K562 (cell line): Measurements from ENCODE around the gene WLS. TPM values are rescaled to one million over a fixed set of nuclear protein-coding genes. Genes with fewer than 3 reads are reported as not detected.

ENCODE experiments used
- ATAC-seq: fragments of 200-7000 bp; cut with Tn5 transposase; 3 replicates; pipeline ENCODE4 v1.9.1; 2020; ENCODE audit warnings: moderate library complexity
- BruUV-seq: library from RNA; stranded (reverse); fragments of 400-500 nt; replicated peaks from 2 replicates; lab custom pipeline; 2021; lab: Mats Ljungman, UMichigan
- CTCF ChIA-PET: fragments of 300-600 bp; formaldehyde crosslinking; extraction: SDS; loops from one replicate; lab custom pipeline; 2021; ENCODE audit warnings: low intra/inter-chr PET ratio; lab: Yijun Ruan, JAX
- POLR2A ChIA-PET: fragments of 300-600, 350-650 bp; sonication (Branson Sonifier 250); formaldehyde crosslinking; extraction: SDS; loops from one replicate; lab custom pipeline; 2021; ENCODE audit warnings: antibody characterized with exemption, inconsistent platforms; lab: Yijun Ruan, JAX
- DNase-seq, 4 experiments: peaks; one replicate each; pipeline versions ENCODE4 v3.0.0 to v3.0.0-alpha.2; 2011 to 2018; ENCODE audit warnings: low spot score in 3 of 4, mixed read lengths in 3 of 4; ENCODE audit errors: extremely low read depth in 1 of 4
- FAIRE-seq: peaks from 2 replicates; lab custom pipeline; 2011; peaks lifted over from hg19 to GRCh38; lab: Jason Lieb, UNC
- H2AFZ ChIP-seq: 2 replicates; pipeline ENCODE4 v1.6.0; 2011; ENCODE audit warnings: low read depth, low read length, control low read depth, inconsistent platforms
- H3K27ac ChIP-seq: fragments of 200-600 bp; 3 replicates; pipeline ENCODE4 v1.8.0; 2011; ENCODE audit warnings: low read depth, mild to moderate bottlenecking, control low read depth, inconsistent platforms, low read length, moderate library complexity, mixed read lengths; ENCODE audit errors: extremely low read depth
- H3K27me3 ChIP-seq, 2 experiments: fragments of 300-600 bp in 1 of 2; 2 replicates in 1 of 2; 3 replicates in 1 of 2; pipeline versions ENCODE4 v1.6.0 to v1.8.0; 2011; ENCODE audit warnings: inconsistent platforms in 2 of 2, low read length in 2 of 2, mild to moderate bottlenecking in 1 of 2, mixed read lengths in 1 of 2, moderate library complexity in 1 of 2; ENCODE audit not compliant: control insufficient read depth in 2 of 2, insufficient read depth in 2 of 2
- H3K36me3 ChIP-seq: fragments of 300-600 bp; 3 replicates; pipeline ENCODE4 v1.8.0; 2011; ENCODE audit warnings: mild to moderate bottlenecking, low read length, inconsistent platforms; ENCODE audit not compliant: control insufficient read depth, insufficient read depth
- H3K4me1 ChIP-seq, 2 experiments: fragments of 200-600 bp in 1 of 2; replicated peaks in 1 of 2; 2 replicates in 1 of 2; 3 replicates in 1 of 2; pipeline versions ENCODE4 v1.5.1 to v1.8.0; 2011; ENCODE audit warnings: inconsistent platforms in 2 of 2, low read length in 2 of 2, mild to moderate bottlenecking in 1 of 2, mixed read lengths in 1 of 2, moderate library complexity in 1 of 2; ENCODE audit not compliant: control insufficient read depth in 2 of 2, insufficient read depth in 2 of 2
- H3K4me2 ChIP-seq: 2 replicates; pipeline ENCODE4 v1.6.1; 2011; ENCODE audit warnings: low read length, control low read depth, inconsistent platforms, mixed read lengths; ENCODE audit not compliant: insufficient read depth
- H3K4me3 ChIP-seq: fragments of 200-600 bp; sonication (generic), shearing (Covaris generic); 2 replicates; pipeline ENCODE4 v1.5.1; 2016; ENCODE audit warnings: control low read depth, inconsistent platforms
- H3K79me2 ChIP-seq: fragments of 200-600 bp; 3 replicates; pipeline ENCODE4 v1.8.0; 2011; ENCODE audit warnings: low read length, inconsistent platforms; ENCODE audit not compliant: control insufficient read depth, insufficient read depth
- H3K9ac ChIP-seq, 2 experiments: 2 replicates each; pipeline versions ENCODE4 v1.6.0 to v1.6.1; 2011; ENCODE audit warnings: low read depth in 2 of 2, low read length in 2 of 2, control low read depth in 1 of 2, inconsistent platforms in 1 of 2, mild to moderate bottlenecking in 1 of 2, mixed read lengths in 1 of 2; ENCODE audit not compliant: insufficient read depth in 1 of 2
- H3K9me1 ChIP-seq: one replicate; pipeline ENCODE4 v1.6.0; 2011; ENCODE audit warnings: inconsistent platforms, mild to moderate bottlenecking, low read length, moderate library complexity; ENCODE audit not compliant: control insufficient read depth, insufficient read depth
- H3K9me3 ChIP-seq: replicated peaks from 2 replicates; pipeline ENCODE4 v1.5.1; 2011; ENCODE audit warnings: low read depth, low read length, inconsistent platforms; ENCODE audit not compliant: control insufficient read depth, insufficient read depth
- H4K20me1 ChIP-seq: replicated peaks from 2 replicates; pipeline ENCODE4 v1.6.1; 2011; ENCODE audit warnings: low read length, inconsistent platforms, mixed read lengths; ENCODE audit not compliant: control insufficient read depth, insufficient read depth
- KDM5B ChIP-seq: fragments of 200-600 bp; sonication (generic); IDR thresholded peaks from 2 replicates; pipeline ENCODE4 v1.6.1; 2012; ENCODE audit warnings: low read depth, mild to moderate bottlenecking, moderate library complexity, low read length, control low read depth, inconsistent platforms; ENCODE audit not compliant: insufficient replicate concordance
- RFX5 ChIP-seq: IDR thresholded peaks from 2 replicates; pipeline ENCODE4 v1.6.1; 2011; ENCODE audit warnings: low read depth, mild to moderate bottlenecking, improper control_type of control experiment, low read length
- TRIM28 ChIP-seq: fragments of 450-650 bp; IDR thresholded peaks from 2 replicates; pipeline ENCODE4 v1.6.1; 2017
- ZBED1 ChIP-seq: IDR thresholded peaks from 2 replicates; pipeline ENCODE4 v1.6.1; 2014
- ZNF146 ChIP-seq: IDR thresholded peaks from one replicate; pipeline ENCODE4 v1.6.1; 2018; ENCODE audit warnings: missing compliant biosample characterization; ENCODE audit not compliant: unreplicated experiment
- ZNF589 ChIP-seq: fragments of 200-800 bp; sonication (Bioruptor generic); IDR thresholded peaks from 2 replicates; pipeline ENCODE4 v1.6.1; 2016; ENCODE audit warnings: low read depth, missing genetic modification characterization, missing compliant biosample characterization
- WGBS: fragments of 100-300 bp; shearing (Covaris generic); methylation state at CpG from one replicate; pipeline ENCODE4 v1.1.6; 2016; ENCODE audit warnings: low coverage, mixed read lengths; ENCODE audit not compliant: insufficient coverage; ENCODE audit errors: missing lambda C conversion rate; 5-methylcytosine and 5-hydroxymethylcytosine counted together
- in situ Hi-C: fragments of 300-500 bp; cut with MboI; formaldehyde crosslinking; loops from 4 replicates; pipeline ENCODE4 v1.15.0; 2018; ENCODE audit warnings: inconsistent platforms, mixed read lengths
- intact Hi-C: fragments of 100-400 bp; cut with micrococcal nuclease; formaldehyde crosslinking; loops from 2 replicates; pipeline ENCODE4 v1.14.2; 2022
- polyA plus RNA-seq, 8 experiments: library from polyadenylated mRNA; depleted of rRNA in 4 of 8; stranded (reverse) in 5 of 8; unstranded in 3 of 8; fragments of >200 nt; fragmentation: Nextera tagmentation in 2 of 8; fragmentation: Illumina TruSeq in 1 of 8; extraction: Ambion mirVana in 2 of 8; extraction: Trizol in 1 of 8; gene quantifications; 2 replicates each; pipeline versions ENCODE4 v1.2.1 to v1.2.3, GENCODE V29; 2011 to 2014; ENCODE audit warnings: inconsistent platforms in 1 of 8, missing spikeins in 1 of 8
- total RNA-seq, 7 experiments: library from RNA; depleted of rRNA in 6 of 7; stranded (reverse); fragments of >200 nt in 6 of 7; fragmentation: Illumina TruSeq in 2 of 7; extraction: Trizol in 2 of 7; gene quantifications; 2 replicates each; pipeline versions ENCODE4 v1.2.1 to v1.2.3, GENCODE V29; 2011 to 2021; ENCODE audit warnings: low replicate concordance in 1 of 7
- TF ChIP-seq, protein P1 (sequence below): sonication (generic); formaldehyde crosslinking; IDR thresholded peaks from 2 replicates; pipeline ENCODE4 v1.9.0; 2022; ENCODE audit warnings: mild to moderate bottlenecking, missing genetic modification reagents
- TF ChIP-seq, protein P2 (sequence below): sonication (generic); formaldehyde crosslinking; IDR thresholded peaks from 2 replicates; pipeline ENCODE4 v1.8.0; 2022; ENCODE audit warnings: mild to moderate bottlenecking, missing genetic modification reagents
- TF ChIP-seq, protein P3 (sequence below): fragments of 200-800 bp; sonication (Bioruptor generic); IDR thresholded peaks from 2 replicates; pipeline ENCODE4 v1.6.1; 2017; ENCODE audit warnings: missing genetic modification characterization, missing compliant biosample characterization
- TF ChIP-seq, protein P4 (sequence below): fragments of 450-650 bp; IDR thresholded peaks from 2 replicates; pipeline ENCODE4 v1.6.1; 2014; ENCODE audit warnings: low read depth, mild to moderate bottlenecking, moderate library complexity, borderline replicate concordance
- TF ChIP-seq, protein P5 (sequence below): fragments of 250-450 bp; sonication (Bioruptor Pico); IDR thresholded peaks from 2 replicates; pipeline ENCODE4 v1.8.0; 2022; ENCODE audit warnings: inconsistent platforms
- TF ChIP-seq, protein P6 (sequence below): fragments of 250-450 bp; sonication (Bioruptor Pico); IDR thresholded peaks from 2 replicates; pipeline ENCODE4 v1.5.0; 2022; ENCODE audit warnings: mild to moderate bottlenecking

WLS gene
- total and polyA plus RNA-seq, 9 of the 15 experiments (the other 6 are each of a cell fraction or from before 2014, with no cell fraction given): 0.47 TPM; not detected in 8

DNA sequence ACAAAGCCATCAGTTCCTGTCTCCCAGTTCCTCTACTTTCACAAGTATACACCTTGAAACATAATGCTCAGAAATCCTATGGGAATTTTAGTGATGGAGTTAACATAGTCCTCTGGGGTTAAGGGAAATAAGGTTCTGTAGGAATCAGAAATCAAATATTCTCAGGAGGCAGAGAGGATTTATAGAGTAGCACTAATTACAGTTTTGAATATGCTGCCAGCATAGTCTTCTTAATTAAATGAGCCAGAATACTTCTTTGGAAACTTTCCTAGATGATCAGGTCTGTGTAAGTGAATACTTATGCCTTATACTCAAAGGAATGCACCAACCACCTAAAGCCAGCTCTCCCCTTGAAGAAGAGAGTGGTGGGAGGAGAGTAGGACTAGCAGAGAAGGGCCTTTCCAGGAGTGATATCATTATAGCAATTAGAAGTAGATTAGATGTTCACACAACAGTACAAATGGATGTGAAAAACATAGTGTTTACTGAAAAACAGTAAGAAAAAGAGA, 150.5 kb downstream of the WLS start (continued):
- TF ChIP-seq KDM5B (no peak), ZNF146 (CRISPR knock-in tag) (no peak), RFX5 (no peak), ZNF589 (no peak), TRIM28 (no peak), ZBED1 (no peak)
- TF ChIP-seq, protein P1, sequence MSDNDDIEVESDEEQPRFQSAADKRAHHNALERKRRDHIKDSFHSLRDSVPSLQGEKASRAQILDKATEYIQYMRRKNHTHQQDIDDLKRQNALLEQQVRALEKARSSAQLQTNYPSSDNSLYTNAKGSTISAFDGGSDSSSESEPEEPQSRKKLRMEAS (CRISPR knock-in tag): no peak
- TF ChIP-seq, protein P2, sequence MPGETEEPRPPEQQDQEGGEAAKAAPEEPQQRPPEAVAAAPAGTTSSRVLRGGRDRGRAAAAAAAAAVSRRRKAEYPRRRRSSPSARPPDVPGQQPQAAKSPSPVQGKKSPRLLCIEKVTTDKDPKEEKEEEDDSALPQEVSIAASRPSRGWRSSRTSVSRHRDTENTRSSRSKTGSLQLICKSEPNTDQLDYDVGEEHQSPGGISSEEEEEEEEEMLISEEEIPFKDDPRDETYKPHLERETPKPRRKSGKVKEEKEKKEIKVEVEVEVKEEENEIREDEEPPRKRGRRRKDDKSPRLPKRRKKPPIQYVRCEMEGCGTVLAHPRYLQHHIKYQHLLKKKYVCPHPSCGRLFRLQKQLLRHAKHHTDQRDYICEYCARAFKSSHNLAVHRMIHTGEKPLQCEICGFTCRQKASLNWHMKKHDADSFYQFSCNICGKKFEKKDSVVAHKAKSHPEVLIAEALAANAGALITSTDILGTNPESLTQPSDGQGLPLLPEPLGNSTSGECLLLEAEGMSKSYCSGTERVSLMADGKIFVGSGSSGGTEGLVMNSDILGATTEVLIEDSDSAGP: no peak

DNA sequence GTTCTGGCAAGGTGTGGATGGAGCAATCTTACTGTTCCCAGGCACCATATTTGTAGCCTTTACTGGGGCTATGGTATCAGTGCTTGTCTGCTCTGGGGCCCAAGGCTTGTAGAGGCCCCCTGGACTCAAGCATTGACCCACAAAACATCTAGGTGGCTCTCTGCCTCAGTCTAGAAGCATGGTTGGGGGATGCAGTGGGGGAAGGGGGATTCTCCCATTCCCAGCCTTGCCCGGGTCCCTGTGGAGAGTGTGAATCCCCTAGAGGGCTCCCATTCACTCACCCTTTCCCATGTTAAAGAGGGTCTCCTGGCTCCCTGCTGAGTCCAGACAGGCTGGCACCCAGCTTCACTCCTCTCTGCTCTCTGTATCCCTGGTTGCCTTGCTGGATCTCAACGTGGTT, 153.7 kb downstream of the WLS start:
- no peaks in the 10 kb centered on the region for H3K4me1 ChIP-seq
- CTCF ChIA-PET: interaction anchor here (0.6 kb wide), 1 partner anchor 26 kb away, joined by 3 read pairs; no protein-coding TSS in a partner anchor
- DNase-seq (no peak), ATAC-seq (no peak), FAIRE-seq (no peak)
- no peaks in the 10 kb centered on the region for H3K79me2 ChIP-seq
- no peak overlapping the region for H3K9ac ChIP-seq
- no peaks in the 10 kb centered on the region for H3K36me3 ChIP-seq
- no peak overlapping the region for H2AFZ ChIP-seq
- POLR2A ChIA-PET: interaction anchor here (1.5 kb wide), 1 partner anchor 26 kb away, joined by 5 read pairs; no protein-coding TSS in a partner anchor
- H3K27me3 ChIP-seq: no peaks in the 10 kb centered on the region
- intact Hi-C loops (no loop called here), in situ Hi-C loops (no loop called here)
- no peaks in the 10 kb centered on the region for H3K9me3 ChIP-seq
- H4K20me1 ChIP-seq: no peaks in the 10 kb centered on the region
- TF ChIP-seq, protein P3, sequence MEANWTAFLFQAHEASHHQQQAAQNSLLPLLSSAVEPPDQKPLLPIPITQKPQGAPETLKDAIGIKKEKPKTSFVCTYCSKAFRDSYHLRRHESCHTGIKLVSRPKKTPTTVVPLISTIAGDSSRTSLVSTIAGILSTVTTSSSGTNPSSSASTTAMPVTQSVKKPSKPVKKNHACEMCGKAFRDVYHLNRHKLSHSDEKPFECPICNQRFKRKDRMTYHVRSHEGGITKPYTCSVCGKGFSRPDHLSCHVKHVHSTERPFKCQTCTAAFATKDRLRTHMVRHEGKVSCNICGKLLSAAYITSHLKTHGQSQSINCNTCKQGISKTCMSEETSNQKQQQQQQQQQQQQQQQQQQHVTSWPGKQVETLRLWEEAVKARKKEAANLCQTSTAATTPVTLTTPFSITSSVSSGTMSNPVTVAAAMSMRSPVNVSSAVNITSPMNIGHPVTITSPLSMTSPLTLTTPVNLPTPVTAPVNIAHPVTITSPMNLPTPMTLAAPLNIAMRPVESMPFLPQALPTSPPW: no peak
- TF ChIP-seq, protein P4, sequence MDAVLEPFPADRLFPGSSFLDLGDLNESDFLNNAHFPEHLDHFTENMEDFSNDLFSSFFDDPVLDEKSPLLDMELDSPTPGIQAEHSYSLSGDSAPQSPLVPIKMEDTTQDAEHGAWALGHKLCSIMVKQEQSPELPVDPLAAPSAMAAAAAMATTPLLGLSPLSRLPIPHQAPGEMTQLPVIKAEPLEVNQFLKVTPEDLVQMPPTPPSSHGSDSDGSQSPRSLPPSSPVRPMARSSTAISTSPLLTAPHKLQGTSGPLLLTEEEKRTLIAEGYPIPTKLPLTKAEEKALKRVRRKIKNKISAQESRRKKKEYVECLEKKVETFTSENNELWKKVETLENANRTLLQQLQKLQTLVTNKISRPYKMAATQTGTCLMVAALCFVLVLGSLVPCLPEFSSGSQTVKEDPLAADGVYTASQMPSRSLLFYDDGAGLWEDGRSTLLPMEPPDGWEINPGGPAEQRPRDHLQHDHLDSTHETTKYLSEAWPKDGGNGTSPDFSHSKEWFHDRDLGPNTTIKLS: no peak
- TF ChIP-seq, protein P5, sequence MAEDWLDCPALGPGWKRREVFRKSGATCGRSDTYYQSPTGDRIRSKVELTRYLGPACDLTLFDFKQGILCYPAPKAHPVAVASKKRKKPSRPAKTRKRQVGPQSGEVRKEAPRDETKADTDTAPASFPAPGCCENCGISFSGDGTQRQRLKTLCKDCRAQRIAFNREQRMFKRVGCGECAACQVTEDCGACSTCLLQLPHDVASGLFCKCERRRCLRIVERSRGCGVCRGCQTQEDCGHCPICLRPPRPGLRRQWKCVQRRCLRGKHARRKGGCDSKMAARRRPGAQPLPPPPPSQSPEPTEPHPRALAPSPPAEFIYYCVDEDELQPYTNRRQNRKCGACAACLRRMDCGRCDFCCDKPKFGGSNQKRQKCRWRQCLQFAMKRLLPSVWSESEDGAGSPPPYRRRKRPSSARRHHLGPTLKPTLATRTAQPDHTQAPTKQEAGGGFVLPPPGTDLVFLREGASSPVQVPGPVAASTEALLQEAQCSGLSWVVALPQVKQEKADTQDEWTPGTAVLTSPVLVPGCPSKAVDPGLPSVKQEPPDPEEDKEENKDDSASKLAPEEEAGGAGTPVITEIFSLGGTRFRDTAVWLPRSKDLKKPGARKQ: no peak
- TF ChIP-seq, protein P6, sequence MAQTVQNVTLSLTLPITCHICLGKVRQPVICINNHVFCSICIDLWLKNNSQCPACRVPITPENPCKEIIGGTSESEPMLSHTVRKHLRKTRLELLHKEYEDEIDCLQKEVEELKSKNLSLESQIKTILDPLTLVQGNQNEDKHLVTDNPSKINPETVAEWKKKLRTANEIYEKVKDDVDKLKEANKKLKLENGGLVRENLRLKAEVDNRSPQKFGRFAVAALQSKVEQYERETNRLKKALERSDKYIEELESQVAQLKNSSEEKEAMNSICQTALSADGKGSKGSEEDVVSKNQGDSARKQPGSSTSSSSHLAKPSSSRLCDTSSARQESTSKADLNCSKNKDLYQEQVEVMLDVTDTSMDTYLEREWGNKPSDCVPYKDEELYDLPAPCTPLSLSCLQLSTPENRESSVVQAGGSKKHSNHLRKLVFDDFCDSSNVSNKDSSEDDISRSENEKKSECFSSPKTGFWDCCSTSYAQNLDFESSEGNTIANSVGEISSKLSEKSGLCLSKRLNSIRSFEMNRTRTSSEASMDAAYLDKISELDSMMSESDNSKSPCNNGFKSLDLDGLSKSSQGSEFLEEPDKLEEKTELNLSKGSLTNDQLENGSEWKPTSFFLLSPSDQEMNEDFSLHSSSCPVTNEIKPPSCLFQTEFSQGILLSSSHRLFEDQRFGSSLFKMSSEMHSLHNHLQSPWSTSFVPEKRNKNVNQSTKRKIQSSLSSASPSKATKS (CRISPR knock-in tag): no peak
- no TSS peak for BruUV-seq
- H3K4me3 ChIP-seq: no peak overlapping the region
- 0% methylated on average over 2 of the region's 2 CpGs for WGBS
- H3K27ac ChIP-seq: no peak overlapping the region
- H3K9me1 ChIP-seq: no peaks in the 10 kb centered on the region
- H3K4me2 ChIP-seq: no peak overlapping the region
